GM12874 (cell line): ENCODE data around the gene ROBO1.

Experiments
- CTCF ChIP-seq: IDR thresholded peaks from 2 replicates; pipeline ENCODE4 v1.5.1; 2011; ENCODE audit warnings: low read depth, mild to moderate bottlenecking, control low read depth, low read length, moderate library complexity; ENCODE audit not compliant: insufficient read depth

The ROBO1 gene

GRCh38 chr3:79015854-79016253 lies 751.9 kb downstream of the ROBO1 start:
- no peak for TF ChIP-seq CTCF

- no peak for TF ChIP-seq CTCF
Measured at GRCh38 chr3:79012946-79013362, 754.8 kb downstream of the ROBO1 start.

GRCh38 chr3:79012530-79012913 lies 755.3 kb downstream of the ROBO1 start:
- no peak for TF ChIP-seq CTCF

GRCh38 chr3:79011821-79012529 lies 755.8 kb downstream of the ROBO1 start:
- no peak for TF ChIP-seq CTCF

- TF ChIP-seq CTCF = no peak
Measured at GRCh38 chr3:79009861-79010260, 757.9 kb downstream of the ROBO1 start.

GRCh38 chr3:79006077-79006476 lies 761.7 kb downstream of the ROBO1 start:
- TF ChIP-seq CTCF = no peak

GRCh38 chr3:79005084-79005483 lies 762.7 kb downstream of the ROBO1 start:
- no peak for TF ChIP-seq CTCF

- TF ChIP-seq CTCF = no peak
Measured at GRCh38 chr3:79003994-79004393, 763.8 kb downstream of the ROBO1 start.
